Endothelial cell of umbilical vein (primary cell): ENCODE results near the gene TRIM24. TPM values are rescaled to one million over a fixed set of nuclear protein-coding genes. Genes with fewer than 3 reads are reported as not detected.

ENCODE experiments used
- BruUV-seq: library from RNA; stranded (reverse); fragments of 400-500 nt; replicated peaks from 2 replicates; lab custom pipeline; 2021; lab: Mats Ljungman, UMichigan
- CTCF ChIA-PET: fragments of 300-600, 350-600 bp; sonication (Branson Sonifier 250); formaldehyde crosslinking; loops from one replicate; lab custom pipeline; 2021; ENCODE audit warnings: antibody characterized with exemption, inconsistent platforms; lab: Charles Lee
- POLR2A ChIA-PET: fragments of 300-600, 350-600 bp; sonication (Branson Sonifier 250); formaldehyde crosslinking; loops from one replicate; lab custom pipeline; 2021; ENCODE audit warnings: antibody characterized with exemption, inconsistent platforms; lab: Charles Lee
- DNase-seq: peaks from one replicate; pipeline ENCODE4 v3.0.0-alpha.2; 2011; ENCODE audit warnings: low read depth, low spot score
- FAIRE-seq: peaks from 2 replicates; lab custom pipeline; 2011; peaks lifted over from hg19 to GRCh38; lab: Jason Lieb, UNC
- H2AFZ ChIP-seq: 2 replicates; pipeline ENCODE4 v1.6.0; 2012; ENCODE audit warnings: low read depth, low read length, control low read depth, inconsistent platforms
- H3K27ac ChIP-seq: 2 replicates; pipeline ENCODE4 v1.5.1; 2011; ENCODE audit warnings: low read depth, mild to moderate bottlenecking, control low read depth, low read length, moderate library complexity; ENCODE audit not compliant: insufficient read depth
- H3K27me3 ChIP-seq, 2 experiments: 2 replicates each; pipeline versions ENCODE4 v1.6.0 to v1.6.1; 2011; ENCODE audit warnings: low read length in 2 of 2, mixed read lengths in 1 of 2; ENCODE audit not compliant: control insufficient read depth in 2 of 2, insufficient read depth in 2 of 2
- H3K36me3 ChIP-seq, 2 experiments: 2 replicates in 1 of 2; 3 replicates in 1 of 2; pipeline ENCODE4 v1.5.1; 2011; ENCODE audit warnings: low read length in 2 of 2, mild to moderate bottlenecking in 1 of 2, moderate library complexity in 1 of 2; ENCODE audit not compliant: control insufficient read depth in 2 of 2, insufficient read depth in 2 of 2; ENCODE audit errors: extremely low read depth in 1 of 2
- H3K4me1 ChIP-seq: 3 replicates; pipeline ENCODE4 v1.5.1; 2011; ENCODE audit warnings: mild to moderate bottlenecking, low read length; ENCODE audit not compliant: control insufficient read depth, insufficient read depth; ENCODE audit errors: extremely low read depth
- H3K4me2 ChIP-seq: 2 replicates; pipeline ENCODE4 v1.6.1; 2011; ENCODE audit warnings: low read length, control low read depth, mixed read lengths; ENCODE audit not compliant: insufficient read depth
- H3K4me3 ChIP-seq, 3 experiments: fragments of 200-600 bp in 1 of 3; sonication (generic), shearing (Covaris generic) in 1 of 3; replicated peaks in 1 of 3; 2 replicates each; pipeline ENCODE4 v1.5.1; 2011 to 2016; ENCODE audit warnings: control low read depth in 3 of 3, low read length in 3 of 3, mild to moderate bottlenecking in 2 of 3, inconsistent platforms in 1 of 3, low read depth in 1 of 3, moderate library complexity in 1 of 3; ENCODE audit not compliant: insufficient read depth in 1 of 3
- H3K79me2 ChIP-seq: 2 replicates; pipeline ENCODE4 v1.6.0; 2012; ENCODE audit warnings: low read length, inconsistent platforms; ENCODE audit not compliant: control insufficient read depth, insufficient read depth
- H3K9ac ChIP-seq: replicated peaks from 2 replicates; pipeline ENCODE3; 2011; ENCODE audit warnings: low read length, control low read depth; ENCODE audit not compliant: insufficient read depth; ENCODE audit errors: extremely low read depth
- H3K9me1 ChIP-seq: replicated peaks from 3 replicates; pipeline ENCODE4 v1.6.0; 2011; ENCODE audit warnings: mild to moderate bottlenecking, low read length; ENCODE audit not compliant: control insufficient read depth, insufficient read depth; ENCODE audit errors: extremely low read depth
- H3K9me3 ChIP-seq: replicated peaks from 2 replicates; pipeline ENCODE4 v1.5.1; 2012; ENCODE audit warnings: low read length, inconsistent platforms; ENCODE audit not compliant: control insufficient read depth, insufficient read depth
- H4K20me1 ChIP-seq: replicated peaks from 2 replicates; pipeline ENCODE3; 2011; ENCODE audit warnings: mild to moderate bottlenecking, low read length; ENCODE audit not compliant: control insufficient read depth, insufficient read depth; ENCODE audit errors: extremely low read depth
- EZH2 ChIP-seq: IDR thresholded peaks from 2 replicates; pipeline ENCODE4 v1.6.1; 2012; ENCODE audit warnings: borderline replicate concordance, low read depth, mild to moderate bottlenecking, moderate library complexity, low read length, inconsistent platforms; ENCODE audit not compliant: severe bottlenecking
- FOS ChIP-seq: IDR thresholded peaks from 2 replicates; pipeline ENCODE4 v1.6.1; 2011; ENCODE audit warnings: mild to moderate bottlenecking, low read length, moderate library complexity, borderline replicate concordance; ENCODE audit not compliant: insufficient read depth
- GATA2 ChIP-seq: IDR thresholded peaks from 2 replicates; pipeline ENCODE4 v1.7.0; 2011; ENCODE audit warnings: low read depth, mild to moderate bottlenecking, moderate library complexity, mixed read lengths, low read length; ENCODE audit not compliant: insufficient read length, insufficient read depth
- JUN ChIP-seq: IDR thresholded peaks from 2 replicates; pipeline ENCODE4 v1.6.1; 2011; ENCODE audit warnings: borderline replicate concordance, low read depth; ENCODE audit not compliant: insufficient read length, insufficient read depth
- MYC ChIP-seq: IDR thresholded peaks from one replicate; pipeline ENCODE4 v1.6.1; 2011; ENCODE audit warnings: mild to moderate bottlenecking, low read depth, low read length
- POLR2A ChIP-seq: IDR thresholded peaks from 2 replicates; pipeline ENCODE4 v1.6.1; 2012; ENCODE audit warnings: low read depth, mild to moderate bottlenecking, control low read depth, low read length
- POLR2AphosphoS5 ChIP-seq: IDR thresholded peaks from 2 replicates; pipeline ENCODE4 v1.6.1; 2012; ENCODE audit warnings: low read depth, mild to moderate bottlenecking, control low read depth, low read length, moderate library complexity; ENCODE audit not compliant: insufficient read depth
- dilution Hi-C: fragments of 300-500 bp; cut with MboI; formaldehyde crosslinking; loops from one replicate; pipeline ENCODE4 v1.15.0; 2019; ENCODE audit warnings: low sequenced_read_pairs; ENCODE audit not compliant: extremely low pct_ligation_motif_present
- intact Hi-C: fragments of 100-400 bp; cut with micrococcal nuclease; formaldehyde crosslinking; loops from one replicate; pipeline ENCODE4 v1.10.0; 2022
- polyA plus RNA-seq, 4 experiments: library from polyadenylated mRNA; depleted of rRNA in 3 of 4; stranded (reverse) in 3 of 4; unstranded in 1 of 4; fragments of >200 nt; gene quantifications; 2 replicates each; pipeline versions ENCODE4 v1.2.1 to v1.2.3, GENCODE V29; 2011 to 2012; ENCODE audit warnings: missing spikeins in 1 of 4
- total RNA-seq: library from RNA; stranded (reverse); gene quantifications from 2 replicates; pipeline ENCODE4 v1.2.3, GENCODE V29; 2021
- TF ChIP-seq, protein P1 (sequence below), 2 donors: IDR thresholded peaks; 1 replicate in 1 of 2; 2 replicates in 1 of 2; pipeline ENCODE4 v1.5.1; 2011; ENCODE audit warnings: low read length in 2 of 2, mild to moderate bottlenecking in 2 of 2, moderate library complexity in 2 of 2, control low read depth in 1 of 2, inconsistent platforms in 1 of 2, low read depth in 1 of 2; ENCODE audit not compliant: insufficient read depth in 1 of 2; ENCODE audit errors: extremely low read depth in 1 of 2
- TF ChIP-seq, protein P2 (sequence below): IDR thresholded peaks from 2 replicates; pipeline ENCODE4 v1.6.1; 2011; ENCODE audit not compliant: insufficient read depth, insufficient read length

TRIM24 gene
- total and polyA plus RNA-seq, 2 donors (not counting 3 experiments of a cell fraction or from before 2014, with no cell fraction given): 9.1 to 26.1 TPM

DNA sequence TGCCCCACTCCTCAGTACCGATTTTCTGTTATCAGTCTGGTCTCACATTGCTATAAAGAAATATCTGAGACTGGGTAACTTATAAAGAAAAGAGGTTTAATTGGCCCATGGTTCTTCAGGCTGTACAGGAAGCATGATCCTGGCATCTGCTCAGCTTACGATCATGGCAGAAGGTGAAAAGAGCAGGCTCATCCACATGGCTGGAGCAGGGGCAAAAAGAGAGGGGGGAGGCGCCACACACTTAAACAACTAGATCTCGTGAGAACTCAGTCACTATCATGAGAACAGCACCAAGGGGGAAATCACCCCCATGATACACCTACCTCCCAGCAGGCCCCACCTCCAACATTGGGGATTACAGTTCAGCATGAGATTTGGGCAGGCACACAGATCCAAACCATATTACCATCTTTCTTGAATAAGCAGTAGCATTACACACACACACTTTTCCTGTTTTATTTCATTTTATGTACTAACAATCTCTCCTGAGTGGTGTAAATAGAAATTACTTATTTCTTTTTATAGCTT, 53.3 kb downstream of the TRIM24 start:
- Histone ChIP-seq H3K9me1 (peaks cover 5% of the 10 kb centered on the region), H3K27ac (no peak overlapping the region), H2AFZ (no peak overlapping the region), H3K4me1 (no peaks in the 10 kb centered on the region), H3K4me3 (no peak overlapping the region), H3K9me3 (no peaks in the 10 kb centered on the region), H4K20me1 (no peaks in the 10 kb centered on the region), H3K9ac (no peak overlapping the region), H3K36me3 (peaks cover 1 to 2% of the 10 kb centered on the region in 2 experiments), H3K79me2 (peaks cover 11% of the 10 kb centered on the region), H3K27me3 (no peaks in the 10 kb centered on the region), H3K4me2 (no peak overlapping the region)
- intact Hi-C loops (no loop called here), dilution Hi-C loops (no loop called here)
- CTCF ChIA-PET: no interaction called here
- FAIRE-seq (no peak), DNase-seq (no peak)
- POLR2A ChIA-PET: no interaction called here
- no TSS peak for BruUV-seq
- TF ChIP-seq MYC: no peak
- TF ChIP-seq, protein P1, sequence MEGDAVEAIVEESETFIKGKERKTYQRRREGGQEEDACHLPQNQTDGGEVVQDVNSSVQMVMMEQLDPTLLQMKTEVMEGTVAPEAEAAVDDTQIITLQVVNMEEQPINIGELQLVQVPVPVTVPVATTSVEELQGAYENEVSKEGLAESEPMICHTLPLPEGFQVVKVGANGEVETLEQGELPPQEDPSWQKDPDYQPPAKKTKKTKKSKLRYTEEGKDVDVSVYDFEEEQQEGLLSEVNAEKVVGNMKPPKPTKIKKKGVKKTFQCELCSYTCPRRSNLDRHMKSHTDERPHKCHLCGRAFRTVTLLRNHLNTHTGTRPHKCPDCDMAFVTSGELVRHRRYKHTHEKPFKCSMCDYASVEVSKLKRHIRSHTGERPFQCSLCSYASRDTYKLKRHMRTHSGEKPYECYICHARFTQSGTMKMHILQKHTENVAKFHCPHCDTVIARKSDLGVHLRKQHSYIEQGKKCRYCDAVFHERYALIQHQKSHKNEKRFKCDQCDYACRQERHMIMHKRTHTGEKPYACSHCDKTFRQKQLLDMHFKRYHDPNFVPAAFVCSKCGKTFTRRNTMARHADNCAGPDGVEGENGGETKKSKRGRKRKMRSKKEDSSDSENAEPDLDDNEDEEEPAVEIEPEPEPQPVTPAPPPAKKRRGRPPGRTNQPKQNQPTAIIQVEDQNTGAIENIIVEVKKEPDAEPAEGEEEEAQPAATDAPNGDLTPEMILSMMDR (IDR thresholded peaks at IDR 0.05; ENCODE audit: extremely low read depth in 1 of 2, insufficient read depth in 1 of 2, low read depth in 1 of 2, low read length in 2 of 2): no peak

DNA sequence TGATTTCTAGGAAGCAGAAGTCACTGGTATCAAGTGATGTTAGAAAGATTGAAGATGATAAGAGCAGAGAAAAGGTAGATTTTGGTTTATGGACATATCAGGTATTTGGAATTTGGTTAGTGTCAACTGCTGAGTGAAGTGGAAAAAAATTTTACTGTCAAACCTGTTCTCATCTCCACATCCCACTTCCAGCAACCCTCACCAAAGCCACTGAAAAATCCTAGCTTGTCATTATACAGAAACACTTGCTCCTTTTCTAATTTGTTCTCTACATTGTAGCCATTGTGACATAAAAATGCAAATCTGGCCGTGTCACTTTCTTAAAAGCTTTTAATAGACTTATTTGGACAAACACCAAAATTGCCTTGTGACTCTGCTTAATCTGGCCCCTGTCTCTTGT, 54.0 kb downstream of the TRIM24 start:
- no peak overlapping the region for H3K9ac ChIP-seq
- H3K9me3 ChIP-seq: no peaks in the 10 kb centered on the region
- dilution Hi-C loops: no loop called here
- no peak overlapping the region for H3K4me2 ChIP-seq
- TF ChIP-seq, protein P2, sequence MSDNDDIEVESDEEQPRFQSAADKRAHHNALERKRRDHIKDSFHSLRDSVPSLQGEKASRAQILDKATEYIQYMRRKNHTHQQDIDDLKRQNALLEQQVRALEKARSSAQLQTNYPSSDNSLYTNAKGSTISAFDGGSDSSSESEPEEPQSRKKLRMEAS: no peak
- no peak for TF ChIP-seq FOS
- no peak for TF ChIP-seq EZH2
- TF ChIP-seq POLR2A: no peak
- no peak for TF ChIP-seq JUN
- TF ChIP-seq POLR2AphosphoS5: no peak
- TF ChIP-seq GATA2: no peak
- TF ChIP-seq, protein P1 (IDR thresholded peaks at IDR 0.05; ENCODE audit: extremely low read depth in 1 of 2, insufficient read depth in 1 of 2, low read depth in 1 of 2, low read length in 2 of 2): no peak
- TF ChIP-seq MYC: no peak
- H3K27ac ChIP-seq: no peak overlapping the region
- ChIA-PET CTCF (no interaction called here), POLR2A (no interaction called here)
- no TSS peak for BruUV-seq
- intact Hi-C loops: no loop called here
- peaks cover 5% of the 10 kb centered on the region for H3K9me1 ChIP-seq
- no peaks in the 10 kb centered on the region for H3K27me3 ChIP-seq
- FAIRE-seq (no peak), DNase-seq (no peak)
- H2AFZ ChIP-seq: no peak overlapping the region
- no peaks in the 10 kb centered on the region for H4K20me1 ChIP-seq
- peaks cover 2 to 4% of the 10 kb centered on the region in 2 experiments for H3K36me3 ChIP-seq
- peaks cover 11% of the 10 kb centered on the region for H3K79me2 ChIP-seq
- H3K4me3 ChIP-seq: no peak overlapping the region
- no peaks in the 10 kb centered on the region for H3K4me1 ChIP-seq
